Central memory CD8-positive, alpha-beta T cell (primary cell): ENCODE measurements around the gene SERINC5.

Experiments
- ATAC-seq: fragments of 150-1000 bp; cut with Tn5 transposase; replicated peaks from 2 replicates; pipeline ENCODE4 v1.10.0; 2022; ENCODE audit warnings: mild to moderate bottlenecking, moderate FRiP score, moderate number of reproducible peaks; ENCODE audit not compliant: poor library complexity, severe bottlenecking; ENCODE audit errors: extremely low read depth
- DNase-seq, 2 donors: peaks; one replicate each; pipeline ENCODE4 v3.0.0; 2021; ENCODE audit warnings: low spot score in 2 of 2
- H3K27ac Mint-ChIP-seq: one replicate; pipeline ENCODE4 v1.8.0; 2022; ENCODE audit warnings: low read depth, mild to moderate bottlenecking, moderate library complexity, mixed read lengths
- H3K27me3 Mint-ChIP-seq: one replicate; pipeline ENCODE4 v1.8.0; 2022; ENCODE audit warnings: mixed read lengths
- H3K36me3 Mint-ChIP-seq: one replicate; pipeline ENCODE4 v1.8.0; 2022; ENCODE audit warnings: mild to moderate bottlenecking, moderate library complexity, mixed read lengths; ENCODE audit not compliant: insufficient read depth
- H3K4me1 Mint-ChIP-seq: one replicate; pipeline ENCODE4 v1.8.0; 2022; ENCODE audit warnings: mixed read lengths
- H3K4me3 Mint-ChIP-seq: one replicate; pipeline ENCODE4 v1.8.0; 2022; ENCODE audit warnings: mild to moderate bottlenecking, moderate library complexity, mixed read lengths
- H3K9me3 Mint-ChIP-seq: one replicate; pipeline ENCODE4 v1.8.0; 2022; ENCODE audit warnings: mixed read lengths

The SERINC5 gene

GRCh38 chr5:80078921-80079320, 176.9 kb downstream of the SERINC5 start:
- ATAC-seq = no peak
- no peak overlapping the region for H3K4me3 Mint-ChIP-seq
- no peaks in the 10 kb centered on the region for H3K9me3 Mint-ChIP-seq
- no peak overlapping the region for H3K27ac Mint-ChIP-seq
- no peak for DNase-seq
- no peaks in the 10 kb centered on the region for H3K36me3 Mint-ChIP-seq
- no peaks in the 10 kb centered on the region for H3K27me3 Mint-ChIP-seq
- peaks cover 5% of the 10 kb centered on the region for H3K4me1 Mint-ChIP-seq

GRCh38 chr5:80077051-80077714, 178.7 kb downstream of the SERINC5 start:
- no peak for ATAC-seq

GRCh38 chr5:80076131-80077050, 179.5 kb downstream of the SERINC5 start:
- Mint-ChIP-seq H3K27ac (no peak overlapping the region), H3K36me3 (peaks cover 2% of the 10 kb centered on the region), H3K27me3 (no peaks in the 10 kb centered on the region), H3K4me1 (no peaks in the 10 kb centered on the region), H3K4me3 (no peak overlapping the region), H3K9me3 (no peaks in the 10 kb centered on the region)
- ATAC-seq = no peak
- no peak for DNase-seq

More at GRCh38 chr5:80077051-80077714, 178.7 kb downstream of the SERINC5 start:
- H3K27ac Mint-ChIP-seq = no peak overlapping the region
- no peak for DNase-seq
- H3K4me3 Mint-ChIP-seq = no peak overlapping the region
- H3K4me1 Mint-ChIP-seq = no peaks in the 10 kb centered on the region
- H3K36me3 Mint-ChIP-seq = no peaks in the 10 kb centered on the region
- H3K27me3 Mint-ChIP-seq = no peaks in the 10 kb centered on the region
- H3K9me3 Mint-ChIP-seq = no peaks in the 10 kb centered on the region

- no peaks in the 10 kb centered on the region for H3K9me3 Mint-ChIP-seq
- no peak overlapping the region for H3K4me3 Mint-ChIP-seq
- H3K27me3 Mint-ChIP-seq = no peaks in the 10 kb centered on the region
- no peak overlapping the region for H3K27ac Mint-ChIP-seq
- no peak for DNase-seq
- H3K36me3 Mint-ChIP-seq = peaks cover 6% of the 10 kb centered on the region
- no peaks in the 10 kb centered on the region for H3K4me1 Mint-ChIP-seq
- ATAC-seq = no peak
Observed at GRCh38 chr5:80072103-80073073, 183.5 kb downstream of the SERINC5 start.

- no peaks in the 10 kb centered on the region for H3K4me1 Mint-ChIP-seq
- ATAC-seq (no peak), DNase-seq (no peak)
- H3K27me3 Mint-ChIP-seq = no peaks in the 10 kb centered on the region
- no peaks in the 10 kb centered on the region for H3K9me3 Mint-ChIP-seq
- no peak overlapping the region for H3K27ac Mint-ChIP-seq
- H3K36me3 Mint-ChIP-seq = peaks cover 6% of the 10 kb centered on the region
- H3K4me3 Mint-ChIP-seq = no peak overlapping the region
Observed at GRCh38 chr5:80071510-80072021, 184.3 kb downstream of the SERINC5 start.

- ATAC-seq (no peak), DNase-seq (no peak)
- Mint-ChIP-seq H3K36me3 (peaks cover 6% of the 10 kb centered on the region), H3K9me3 (no peaks in the 10 kb centered on the region), H3K4me3 (no peak overlapping the region), H3K4me1 (no peaks in the 10 kb centered on the region), H3K27ac (peak overlapping the region; percentile 5), H3K27me3 (no peaks in the 10 kb centered on the region)
Observed at GRCh38 chr5:80070338-80071056, 185.4 kb downstream of the SERINC5 start.

- Mint-ChIP-seq H3K9me3 (no peaks in the 10 kb centered on the region), H3K27ac (peak overlapping the region; percentile 5), H3K4me1 (no peaks in the 10 kb centered on the region), H3K27me3 (no peaks in the 10 kb centered on the region), H3K36me3 (peaks cover 6% of the 10 kb centered on the region), H3K4me3 (no peak overlapping the region)
- DNase-seq (no peak), ATAC-seq (no peak)
Observed at GRCh38 chr5:80069918-80070318, 185.9 kb downstream of the SERINC5 start.

GRCh38 chr5:80069251-80069800, 186.5 kb downstream of the SERINC5 start:
- Mint-ChIP-seq H3K27me3 (no peaks in the 10 kb centered on the region), H3K4me3 (no peak overlapping the region), H3K36me3 (peaks cover 6% of the 10 kb centered on the region), H3K27ac (peak overlapping the region; percentile 5), H3K9me3 (no peaks in the 10 kb centered on the region), H3K4me1 (no peaks in the 10 kb centered on the region)
- ATAC-seq (no peak), DNase-seq (no peak)

GRCh38 chr5:80068775-80069174, 187.1 kb downstream of the SERINC5 start:
- no peak overlapping the region for H3K27ac Mint-ChIP-seq

GRCh38 chr5:80068246-80068636, 187.6 kb downstream of the SERINC5 start:
- H3K36me3 Mint-ChIP-seq = peaks cover 8% of the 10 kb centered on the region
- H3K9me3 Mint-ChIP-seq = no peaks in the 10 kb centered on the region
- no peaks in the 10 kb centered on the region for H3K27me3 Mint-ChIP-seq
- ATAC-seq = no peak
- DNase-seq = no peak
- H3K4me3 Mint-ChIP-seq = no peak overlapping the region
- no peak overlapping the region for H3K27ac Mint-ChIP-seq
- H3K4me1 Mint-ChIP-seq = no peaks in the 10 kb centered on the region

More at GRCh38 chr5:80068775-80069174, 187.1 kb downstream of the SERINC5 start:
- no peak for ATAC-seq
- H3K4me1 Mint-ChIP-seq = no peaks in the 10 kb centered on the region
- peaks cover 6% of the 10 kb centered on the region for H3K36me3 Mint-ChIP-seq
- H3K9me3 Mint-ChIP-seq = no peaks in the 10 kb centered on the region
- no peak for DNase-seq
- no peak overlapping the region for H3K4me3 Mint-ChIP-seq
- no peaks in the 10 kb centered on the region for H3K27me3 Mint-ChIP-seq

- H3K27ac Mint-ChIP-seq = no peak overlapping the region
- ATAC-seq (no peak), DNase-seq (no peak)
- H3K27me3 Mint-ChIP-seq = no peaks in the 10 kb centered on the region
- peaks cover 8% of the 10 kb centered on the region for H3K36me3 Mint-ChIP-seq
- no peaks in the 10 kb centered on the region for H3K9me3 Mint-ChIP-seq
- no peaks in the 10 kb centered on the region for H3K4me1 Mint-ChIP-seq
- no peak overlapping the region for H3K4me3 Mint-ChIP-seq
Observed at GRCh38 chr5:80067531-80068245, 188.2 kb downstream of the SERINC5 start.
